HCT116 (cell line): ENCODE data around the gene POLA2. TPM values are rescaled to one million over a fixed set of nuclear protein-coding genes. Genes with fewer than 3 reads are reported as not detected.

Source experiments
- ATAC-seq: fragments of 200-7000 bp; cut with Tn5 transposase; 2 replicates; pipeline ENCODE4 v1.9.1; 2020; ENCODE audit warnings: mild to moderate bottlenecking, moderate library complexity
- BruUV-seq: library from RNA; stranded (reverse); fragments of 400-500 nt; replicated peaks from 2 replicates; lab custom pipeline; 2021; lab: Mats Ljungman, UMichigan
- CTCF ChIA-PET: fragments of 300-600 bp; sonication (Branson Sonifier 250); formaldehyde crosslinking; loops from one replicate; lab custom pipeline; 2021; ENCODE audit warnings: antibody characterized with exemption; lab: Charles Lee
- POLR2A ChIA-PET: fragments of 300-600, 350-600 bp; sonication (Branson Sonifier 250); formaldehyde crosslinking; loops from one replicate; lab custom pipeline; 2021; ENCODE audit warnings: antibody characterized with exemption; lab: Charles Lee
- RAD21 ChIA-PET, 2 experiments: fragments of 300-600 bp; sonication (Branson Sonifier 250); formaldehyde crosslinking; loops; one replicate each; lab custom pipeline; 2023; ENCODE audit warnings: low total read pairs in 2 of 2; ENCODE audit not compliant: uncharacterized antibody in 2 of 2, unreplicated experiment in 2 of 2, low non-redundant PET in 1 of 2; lab: Charles Lee
- DNase-seq: peaks from one replicate; pipeline ENCODE4 v3.0.0-alpha.2; 2010; ENCODE audit warnings: low read depth, low spot score
- H2AFZ ChIP-seq: fragments of 200-600 bp; shearing (Covaris generic), sonication (generic); 2 replicates; pipeline ENCODE4 v1.6.1; 2017; ENCODE audit warnings: low read depth, mixed run types, mixed read lengths, antibody characterized with exemption, low read length; ENCODE audit not compliant: poor library complexity, severe bottlenecking
- H3K27ac ChIP-seq: 2 replicates; pipeline ENCODE4 v1.5.1; 2012; ENCODE audit warnings: low read depth, low read length
- H3K27me3 ChIP-seq: fragments of 200-600 bp; sonication (generic); 2 replicates; pipeline ENCODE4 v1.6.1; 2016; ENCODE audit warnings: mixed run types, low read length, mixed read lengths; ENCODE audit not compliant: insufficient read depth
- H3K36me3 ChIP-seq, 2 experiments: fragments of 200-500 bp in 1 of 2; fragments of 200-600 bp in 1 of 2; sonication (Bioruptor generic) in 1 of 2; sonication (generic) in 1 of 2; 2 replicates each; pipeline versions ENCODE4 v1.5.1 to v1.6.1; 2014 to 2016; ENCODE audit warnings: low read length in 2 of 2, inconsistent platforms in 1 of 2, mixed read lengths in 1 of 2, mixed run types in 1 of 2; ENCODE audit not compliant: insufficient read depth in 2 of 2, control insufficient read depth in 1 of 2
- H3K4me1 ChIP-seq, 2 experiments: fragments of 200-600 bp in 1 of 2; sonication (generic) in 1 of 2; 2 replicates each; pipeline versions ENCODE4 v1.5.1 to v1.6.1; 2012 to 2017; ENCODE audit warnings: low read length in 2 of 2, inconsistent platforms in 1 of 2, mild to moderate bottlenecking in 1 of 2, mixed read lengths in 1 of 2, mixed run types in 1 of 2, moderate library complexity in 1 of 2; ENCODE audit not compliant: insufficient read depth in 2 of 2, control insufficient read depth in 1 of 2
- H3K4me2 ChIP-seq: fragments of 200-600 bp; sonication (generic); 2 replicates; pipeline ENCODE4 v1.6.1; 2017; ENCODE audit warnings: mixed run types, low read length, mixed read lengths
- H3K4me3 ChIP-seq, 2 experiments: fragments of 200-600 bp in 1 of 2; sonication (generic) in 1 of 2; replicated peaks in 1 of 2; 2 replicates each; pipeline ENCODE4 v1.5.1; 2011 to 2016; ENCODE audit warnings: low read length in 2 of 2, control low read depth in 1 of 2, low read depth in 1 of 2, mild to moderate bottlenecking in 1 of 2, mixed read lengths in 1 of 2, mixed run types in 1 of 2
- H3K79me2 ChIP-seq: fragments of 200-600 bp; sonication (generic); 2 replicates; pipeline ENCODE4 v1.6.1; 2017; ENCODE audit warnings: mild to moderate bottlenecking, mixed run types, low read length, moderate library complexity, mixed read lengths; ENCODE audit not compliant: insufficient read depth
- H3K9ac ChIP-seq: fragments of 200-600 bp; sonication (generic); 2 replicates; pipeline ENCODE4 v1.6.1; 2016; ENCODE audit warnings: low read length, mixed read lengths
- H3K9me2 ChIP-seq: fragments of 200-600 bp; sonication (generic), shearing (Covaris generic); 2 replicates; pipeline ENCODE4 v1.6.1; 2017; ENCODE audit warnings: mixed run types, mild to moderate bottlenecking, moderate library complexity; ENCODE audit not compliant: insufficient read depth
- H3K9me3 ChIP-seq, 2 experiments: fragments of 200-500 bp in 1 of 2; fragments of 200-600 bp in 1 of 2; sonication (Bioruptor generic) in 1 of 2; sonication (generic) in 1 of 2; 2 replicates each; pipeline ENCODE4 v1.6.1; 2014 to 2017; ENCODE audit warnings: low read length in 2 of 2, mixed read lengths in 2 of 2, inconsistent platforms in 1 of 2, low read depth in 1 of 2, mild to moderate bottlenecking in 1 of 2, mixed run types in 1 of 2, moderate library complexity in 1 of 2; ENCODE audit not compliant: control insufficient read depth in 1 of 2, insufficient read depth in 1 of 2
- H4K20me1 ChIP-seq: fragments of 200-600 bp; sonication (generic), shearing (Covaris generic); 2 replicates; pipeline ENCODE4 v1.6.1; 2017; ENCODE audit warnings: mixed run types, mild to moderate bottlenecking, moderate library complexity; ENCODE audit not compliant: insufficient read depth
- ATF3 ChIP-seq: IDR thresholded peaks from 2 replicates; pipeline ENCODE4 v1.6.1; 2012
- CEBPB ChIP-seq: IDR thresholded peaks from 2 replicates; pipeline ENCODE4 v1.6.1; 2012; ENCODE audit warnings: low read depth
- CTCF ChIP-seq, 3 experiments: fragments of 200-600 bp in 1 of 3; sonication (generic) in 1 of 3; IDR thresholded peaks in 2 of 3; conservative IDR thresholded peaks in 1 of 3; 2 replicates each; pipeline ENCODE4 v1.5.1; 2012 to 2017; ENCODE audit warnings: low read depth in 2 of 3, low read length in 2 of 3, antibody characterized with exemption in 1 of 3, borderline replicate concordance in 1 of 3, control low read depth in 1 of 3, mild to moderate bottlenecking in 1 of 3, mixed read lengths in 1 of 3, mixed run types in 1 of 3, moderate library complexity in 1 of 3; ENCODE audit not compliant: insufficient read depth in 1 of 3
- EGR1 ChIP-seq: IDR thresholded peaks from 2 replicates; pipeline ENCODE4 v1.6.1; 2012; ENCODE audit warnings: low read depth
- EZH2phosphoT487 ChIP-seq: fragments of 200-600 bp; IDR thresholded peaks from 2 replicates; pipeline ENCODE4 v1.6.1; 2018; ENCODE audit warnings: antibody characterized with exemption, borderline replicate concordance
- FOSL1 ChIP-seq: IDR thresholded peaks from 2 replicates; pipeline ENCODE4 v1.6.1; 2012; ENCODE audit warnings: low read depth
- JUND ChIP-seq: IDR thresholded peaks from 2 replicates; pipeline ENCODE4 v1.6.1; 2012
- MAX ChIP-seq: IDR thresholded peaks from 2 replicates; pipeline ENCODE4 v1.6.1; 2012
- POLR2AphosphoS5 ChIP-seq: IDR thresholded peaks from 2 replicates; pipeline ENCODE4 v1.6.1; 2011; ENCODE audit warnings: mild to moderate bottlenecking, low read depth, low read length, moderate library complexity
- RAD21 ChIP-seq: IDR thresholded peaks from 2 replicates; pipeline ENCODE4 v1.6.1; 2012; ENCODE audit warnings: low read depth, mild to moderate bottlenecking
- REST ChIP-seq: IDR thresholded peaks from 2 replicates; pipeline ENCODE4 v1.6.1; 2012; ENCODE audit warnings: low read depth
- SIN3A ChIP-seq: IDR thresholded peaks from 2 replicates; pipeline ENCODE4 v1.6.1; 2012; ENCODE audit warnings: low read depth
- SP1 ChIP-seq: IDR thresholded peaks from 2 replicates; pipeline ENCODE4 v1.6.1; 2012; ENCODE audit warnings: low read depth
- SRF ChIP-seq: IDR thresholded peaks from 2 replicates; pipeline ENCODE4 v1.6.1; 2012; ENCODE audit warnings: low read depth
- TCF7L2 ChIP-seq: IDR thresholded peaks from 2 replicates; pipeline ENCODE4 v1.7.0; 2011; ENCODE audit warnings: borderline replicate concordance, inconsistent platforms; ENCODE audit not compliant: insufficient read depth, insufficient read length; ENCODE audit errors: extremely low read depth
- ZBTB33 ChIP-seq: IDR thresholded peaks from 2 replicates; pipeline ENCODE4 v1.6.1; 2011; ENCODE audit warnings: mild to moderate bottlenecking, low read length, moderate library complexity; ENCODE audit not compliant: insufficient replicate concordance; ENCODE audit errors: extremely low read depth
- ZFX ChIP-seq: fragments of 450-650 bp; IDR thresholded peaks from 2 replicates; pipeline ENCODE4 v1.6.1; 2017
- ZNF274 ChIP-seq: fragments of 200-500 bp; sonication (Bioruptor generic); IDR thresholded peaks from 2 replicates; pipeline ENCODE4 v1.6.1; 2014; ENCODE audit warnings: mild to moderate bottlenecking, low read depth, low read length, inconsistent platforms
- intact Hi-C: fragments of 100-400 bp; cut with micrococcal nuclease; formaldehyde crosslinking; loops from 2 replicates; pipeline ENCODE4 v1.10.0; 2022
- total RNA-seq: library from RNA; stranded (reverse); gene quantifications from one replicate; pipeline ENCODE4 v1.2.1, GENCODE V29; 2021; ENCODE audit not compliant: unreplicated experiment

The POLA2 gene
- total RNA-seq, 1 experiment from 2014 or later: 20.0 TPM

GRCh38 chr11:65262381-65262680 lies 569 bp downstream of the POLA2 start:
- POLR2A ChIA-PET: interaction anchor here (0.5 to 2.4 kb wide), 8 partner anchors 11 to 416 kb away, joined by 3 to 10 read pairs (median 4); partner anchors contain the start of gene DPF2
- Histone ChIP-seq H3K4me2 (peak overlapping the region; percentile 84), H3K36me3 (peaks cover 0 to 12% of the 10 kb centered on the region in 2 experiments; a peak in 2 of 4 replicates), H3K4me3 (peak overlapping the region; percentile 81 to 90), H3K9me3 (no peaks in the 10 kb centered on the region), H3K27ac (peak overlapping the region; percentile 90), H3K27me3 (no peaks in the 10 kb centered on the region), H3K9ac (peak overlapping the region; percentile 93), H3K79me2 (peaks cover 47% of the 10 kb centered on the region), H3K4me1 (peaks cover 7 to 18% of the 10 kb centered on the region in 2 experiments; a peak in 3 of 4 replicates), H3K9me2 (no peaks in the 10 kb centered on the region), H2AFZ (no peak overlapping the region), H4K20me1 (no peaks in the 10 kb centered on the region)
- no TSS peak for BruUV-seq
- CTCF ChIA-PET: interaction anchor here (0.6 to 2.1 kb wide), 5 partner anchors 12 to 284 kb away, joined by 4 to 12 read pairs (median 6); partner anchors contain the start of gene TM7SF2
- intact Hi-C loops: no loop called here
- RAD21 ChIA-PET: no interaction called here
- ATAC-seq (no peak), DNase-seq (no peak)
- TF ChIP-seq ZNF274: no peak
- TF ChIP-seq JUND: no peak
- TF ChIP-seq TCF7L2: no peak
- TF ChIP-seq REST: no peak
- no peak for TF ChIP-seq RAD21
- no peak for TF ChIP-seq MAX
- no peak for TF ChIP-seq SRF
- no peak for TF ChIP-seq CEBPB
- TF ChIP-seq EGR1: no peak
- TF ChIP-seq EZH2phosphoT487: no peak
- TF ChIP-seq CTCF (IDR thresholded peaks at IDR 0.05 in 2 of 3, conservative IDR thresholded peaks at IDR 0.05 in 1 of 3; ENCODE audit: borderline replicate concordance in 1 of 3, insufficient read depth in 1 of 3, low read depth in 2 of 3, low read length in 2 of 3): no peak
- no peak for TF ChIP-seq ATF3
- no peak for TF ChIP-seq POLR2AphosphoS5
- TF ChIP-seq FOSL1: no peak
- TF ChIP-seq SP1: no peak
- TF ChIP-seq ZFX: no peak
- TF ChIP-seq ZBTB33: no peak
- TF ChIP-seq SIN3A: no peak
